Kidney epithelial cell (primary cell): ENCODE results near the gene PTPN14. TPM values are rescaled to one million over a fixed set of nuclear protein-coding genes. Genes with fewer than 3 reads are reported as not detected.
A peak's percentile ranks its signal among the peaks of the same experiment; 100 is the strongest.

Experiments used
- DNase-seq: peaks from one replicate; pipeline ENCODE4 v3.0.0-alpha.2; 2010; ENCODE audit warnings: low read depth
- H3K27me3 ChIP-seq: 2 replicates; pipeline ENCODE4 v1.6.0; 2011; ENCODE audit warnings: low read length; ENCODE audit not compliant: control insufficient read depth, insufficient read depth
- H3K36me3 ChIP-seq: 2 replicates; pipeline ENCODE4 v1.5.1; 2011; ENCODE audit warnings: low read length; ENCODE audit not compliant: control insufficient read depth, insufficient read depth
- H3K4me3 ChIP-seq: 2 replicates; pipeline ENCODE4 v1.5.1; 2011; ENCODE audit warnings: low read depth, mild to moderate bottlenecking, control low read depth, low read length
- total RNA-seq: library from RNA; depleted of rRNA; stranded (reverse); fragments of >200 nt; gene quantifications from 2 replicates; pipeline ENCODE4 v1.2.3, GENCODE V29; 2015
- TF ChIP-seq, protein P1 (sequence below): IDR thresholded peaks from 2 replicates; pipeline ENCODE4 v1.5.1; 2011; ENCODE audit warnings: mild to moderate bottlenecking, moderate library complexity, low read length, control low read depth, inconsistent platforms; ENCODE audit not compliant: insufficient read depth, poor library complexity, severe bottlenecking

PTPN14 gene
- total RNA-seq, 1 donor from 2014 or later: 30.7 TPM

DNA sequence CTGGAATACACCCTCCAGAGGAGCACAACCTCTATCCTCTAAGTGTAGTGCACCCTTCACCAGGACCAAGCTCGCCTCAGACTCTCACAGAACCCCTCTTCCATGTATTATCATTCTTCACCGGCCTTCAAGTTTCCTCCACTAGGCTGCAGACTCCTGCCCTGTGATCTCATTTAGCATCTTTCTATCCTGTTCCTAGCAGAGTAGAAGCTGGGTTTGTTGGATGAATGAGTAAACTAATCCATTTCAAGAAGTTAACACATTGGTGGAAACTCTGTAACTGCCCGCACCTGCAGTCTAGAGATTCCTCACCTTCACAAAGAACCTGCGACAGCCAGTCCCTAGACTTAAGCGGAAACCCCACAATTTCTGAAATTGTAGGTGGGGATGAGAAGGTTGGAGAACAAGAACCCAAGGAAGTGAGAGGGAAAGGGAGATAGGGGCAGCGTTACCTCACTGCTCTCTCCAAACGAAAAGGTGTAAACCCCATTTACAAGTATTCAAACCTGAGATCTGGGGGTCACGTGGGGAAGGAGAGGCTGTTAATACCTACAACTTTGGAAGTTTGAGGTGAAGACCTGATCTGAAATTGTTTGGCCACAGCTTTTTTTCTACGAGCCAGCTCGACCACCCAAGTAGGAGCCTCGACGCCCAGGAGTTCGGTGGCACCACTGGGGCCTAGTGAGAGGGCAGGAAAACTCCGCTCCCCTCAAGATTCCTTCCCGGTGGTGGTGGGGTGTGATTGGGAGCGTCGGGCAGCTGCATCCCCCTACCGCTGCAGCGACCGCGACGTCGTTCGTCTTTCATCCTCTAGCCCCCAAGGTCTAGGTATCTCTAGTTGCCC is 1.2 kb downstream of the PTPN14 start:
- DNase-seq: no peak
- Histone ChIP-seq H3K36me3 (no peaks in the 10 kb centered on the region), H3K4me3 (peak overlapping the region; percentile 76), H3K27me3 (no peaks in the 10 kb centered on the region)
- TF ChIP-seq, protein P1, sequence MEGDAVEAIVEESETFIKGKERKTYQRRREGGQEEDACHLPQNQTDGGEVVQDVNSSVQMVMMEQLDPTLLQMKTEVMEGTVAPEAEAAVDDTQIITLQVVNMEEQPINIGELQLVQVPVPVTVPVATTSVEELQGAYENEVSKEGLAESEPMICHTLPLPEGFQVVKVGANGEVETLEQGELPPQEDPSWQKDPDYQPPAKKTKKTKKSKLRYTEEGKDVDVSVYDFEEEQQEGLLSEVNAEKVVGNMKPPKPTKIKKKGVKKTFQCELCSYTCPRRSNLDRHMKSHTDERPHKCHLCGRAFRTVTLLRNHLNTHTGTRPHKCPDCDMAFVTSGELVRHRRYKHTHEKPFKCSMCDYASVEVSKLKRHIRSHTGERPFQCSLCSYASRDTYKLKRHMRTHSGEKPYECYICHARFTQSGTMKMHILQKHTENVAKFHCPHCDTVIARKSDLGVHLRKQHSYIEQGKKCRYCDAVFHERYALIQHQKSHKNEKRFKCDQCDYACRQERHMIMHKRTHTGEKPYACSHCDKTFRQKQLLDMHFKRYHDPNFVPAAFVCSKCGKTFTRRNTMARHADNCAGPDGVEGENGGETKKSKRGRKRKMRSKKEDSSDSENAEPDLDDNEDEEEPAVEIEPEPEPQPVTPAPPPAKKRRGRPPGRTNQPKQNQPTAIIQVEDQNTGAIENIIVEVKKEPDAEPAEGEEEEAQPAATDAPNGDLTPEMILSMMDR: peak; percentile 36

DNA sequence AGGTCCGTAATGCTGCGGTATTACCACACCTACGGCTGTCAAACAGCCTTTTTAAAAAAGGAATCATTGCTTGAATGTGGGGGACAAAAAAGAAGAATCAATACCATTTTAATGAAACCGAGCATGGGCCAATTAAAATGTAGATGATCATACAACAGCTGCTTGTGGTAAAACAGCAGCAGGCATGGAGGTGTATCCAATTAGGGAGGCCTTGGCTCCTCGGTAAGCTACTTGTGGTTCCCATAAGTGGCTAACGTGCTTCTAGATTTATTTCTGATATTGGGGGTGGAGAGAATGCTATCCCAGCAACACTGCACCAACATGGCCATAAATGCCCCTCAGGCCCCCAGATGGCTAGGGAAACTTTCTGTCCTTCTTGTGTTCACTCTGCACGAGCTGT is 1.8 kb downstream of the PTPN14 start:
- H3K4me3 ChIP-seq: peak overlapping the region; percentile 76
- no peaks in the 10 kb centered on the region for H3K36me3 ChIP-seq
- DNase-seq: no peak
- TF ChIP-seq, protein P1: no peak
- H3K27me3 ChIP-seq: no peaks in the 10 kb centered on the region

DNA sequence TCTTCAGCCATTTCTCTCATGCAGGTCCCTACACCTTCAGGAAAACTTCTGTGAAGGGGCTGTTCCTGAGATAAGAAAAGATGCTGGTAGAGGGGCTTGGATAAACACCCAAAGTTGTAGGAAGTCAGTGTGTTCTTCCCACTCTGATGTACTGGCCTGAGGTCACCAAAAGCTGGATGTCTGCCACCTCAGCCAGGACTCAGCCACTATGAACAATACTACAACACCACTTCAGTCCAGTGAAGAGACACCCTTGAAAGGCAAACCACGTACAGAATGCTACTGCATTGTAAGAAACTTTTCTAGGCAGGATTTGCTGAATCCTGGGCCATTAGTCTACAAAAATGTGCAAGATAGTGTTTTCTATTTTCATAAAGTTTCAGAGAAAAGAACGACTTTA is 2.4 kb downstream of the PTPN14 start:
- DNase-seq: no peak
- Histone ChIP-seq H3K27me3 (no peaks in the 10 kb centered on the region), H3K4me3 (peak overlapping the region; percentile 76), H3K36me3 (no peaks in the 10 kb centered on the region)
- TF ChIP-seq, protein P1: no peak

GRCh38 chr1:214548271-214548670 is 3.1 kb downstream of the PTPN14 start:
- peak overlapping the region; percentile 76 for H3K4me3 ChIP-seq

DNA sequence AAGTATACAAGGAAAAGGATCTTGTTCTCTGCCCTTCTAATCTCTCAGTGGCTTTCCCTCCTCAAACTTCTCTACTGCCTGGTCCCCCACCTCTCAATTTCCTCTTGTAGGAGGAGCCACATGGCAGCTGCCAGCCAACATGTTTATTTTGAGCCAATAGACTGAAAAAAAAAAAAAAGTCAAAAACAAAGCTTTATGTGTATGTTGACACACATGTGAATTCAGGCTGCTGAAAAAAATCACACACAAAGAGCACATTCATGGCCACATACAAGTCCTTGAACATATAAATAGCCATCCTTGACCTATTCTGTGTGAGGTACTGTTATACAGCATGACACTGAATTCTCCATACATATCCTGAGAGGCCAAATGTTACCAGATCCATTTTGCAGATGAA is 3.7 kb downstream of the PTPN14 start:
- Histone ChIP-seq H3K36me3 (no peaks in the 10 kb centered on the region), H3K4me3 (peak overlapping the region; percentile 76), H3K27me3 (no peaks in the 10 kb centered on the region)
- TF ChIP-seq, protein P1: no peak
- no peak for DNase-seq

More at GRCh38 chr1:214548271-214548670, 3.1 kb downstream of the PTPN14 start:
- TF ChIP-seq, protein P1: no peak
- Histone ChIP-seq H3K36me3 (no peaks in the 10 kb centered on the region), H3K27me3 (no peaks in the 10 kb centered on the region)
- no peak for DNase-seq
